HG03159 (cell line): ENCODE data around the gene HEPACAM.

Experiments
- ATAC-seq: cut with Tn5 transposase; IDR thresholded peaks from one replicate; pipeline ENCODE4 v1.9.1; 2021; ENCODE audit warnings: mild to moderate bottlenecking, moderate library complexity; ENCODE audit not compliant: unreplicated experiment

HEPACAM gene

GRCh38 chr11:124900464-124900863 lies 35.4 kb downstream of the HEPACAM start:
- no peak for ATAC-seq

GRCh38 chr11:124899383-124900145 lies 36.3 kb downstream of the HEPACAM start:
- no peak for ATAC-seq

- ATAC-seq = no peak
These were observed 37.1 kb downstream of the HEPACAM start for GRCh38 chr11:124898711-124899110.

DNA sequence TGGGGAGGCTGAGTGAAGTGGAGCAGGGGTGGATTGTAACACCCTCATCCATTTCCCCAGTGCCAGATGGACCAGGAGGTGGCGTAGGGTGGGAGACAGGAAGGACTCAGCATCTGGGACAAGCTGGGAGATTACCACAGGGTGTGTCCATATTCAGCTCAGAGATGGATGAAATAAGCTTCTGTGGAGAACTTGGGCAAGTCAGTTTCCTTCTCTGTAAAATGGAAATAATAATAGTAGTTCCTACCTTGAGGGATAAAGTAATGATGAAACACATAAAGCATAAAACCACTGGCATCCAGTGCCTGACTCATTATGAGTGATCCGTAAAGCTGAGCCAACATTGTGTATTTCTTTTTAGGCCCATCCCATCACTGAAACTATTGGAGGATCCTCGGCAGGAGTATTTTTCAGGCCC lies 37.6 kb downstream of the HEPACAM start:
- ATAC-seq = no peak

DNA sequence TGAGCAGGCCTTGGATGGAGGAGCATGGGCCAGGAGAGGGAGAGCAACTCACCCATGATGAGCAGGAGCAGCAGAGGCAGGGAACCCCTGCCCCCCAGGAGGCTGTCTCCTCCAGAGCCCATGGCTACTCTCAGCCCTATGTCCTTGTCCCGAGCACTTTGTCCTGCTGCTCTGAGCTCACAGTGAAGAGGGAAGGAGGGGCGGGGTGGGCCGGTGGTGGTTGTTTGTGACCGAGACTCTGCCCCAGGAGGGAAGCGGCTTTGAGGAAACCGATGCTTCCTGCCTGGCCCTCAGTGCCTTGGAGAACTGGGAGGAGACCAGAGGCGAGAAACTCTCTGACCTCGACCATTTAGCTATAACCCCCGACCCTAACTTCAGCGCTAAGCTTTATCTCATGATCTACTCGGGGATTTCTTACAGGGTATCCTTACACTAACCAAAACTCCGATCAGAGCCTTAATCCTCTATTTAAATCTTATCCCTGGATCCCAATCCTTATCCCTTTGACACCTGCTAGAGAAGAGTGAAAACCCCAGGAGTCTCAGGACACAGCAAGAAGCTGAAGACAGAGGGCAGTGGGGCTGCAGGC lies 38.1 kb downstream of the HEPACAM start, which contains the start of gene ROBO4:
TSS of gene ROBO4 (minus strand) at position 192 of the 589 bp plus-strand sequence. CDS start at position 122, 70 bp downstream.
- ATAC-seq = no peak

- no peak for ATAC-seq
These were observed 38.9 kb downstream of the HEPACAM start for GRCh38 chr11:124896821-124897391.

DNA sequence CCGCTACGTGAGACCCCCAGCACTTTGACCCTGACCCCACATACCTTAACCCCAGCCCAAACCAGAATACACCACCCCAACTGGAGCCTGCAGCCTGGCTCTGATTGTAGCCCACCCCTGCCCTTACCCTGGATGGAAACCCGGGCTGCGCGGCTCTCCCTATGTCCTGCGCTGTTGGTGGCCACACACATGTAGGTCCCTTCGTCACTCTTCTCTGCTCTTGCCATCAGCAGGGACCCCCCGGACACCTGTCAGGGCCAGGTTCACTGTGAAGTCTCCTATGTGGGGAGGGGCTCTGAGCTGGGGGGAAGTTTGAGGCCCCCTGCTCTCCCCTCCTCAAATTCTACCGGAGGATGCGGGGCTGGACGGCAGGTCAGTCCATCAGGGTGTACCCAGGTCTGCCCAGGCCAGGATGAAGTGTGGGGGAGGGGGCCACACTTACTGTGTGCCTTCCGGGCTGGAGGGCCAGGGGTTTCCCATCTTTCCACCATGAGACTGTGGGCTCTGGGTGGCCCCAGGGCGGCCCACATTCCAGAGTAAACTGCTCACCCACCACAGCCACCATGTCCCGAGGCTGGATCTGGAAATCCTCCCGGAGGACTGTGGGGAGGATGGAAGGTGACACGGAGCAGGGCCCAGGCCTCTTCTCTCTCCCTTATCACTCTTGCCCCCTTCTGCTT lies 39.6 kb downstream of the HEPACAM start:
- no peak for ATAC-seq

DNA sequence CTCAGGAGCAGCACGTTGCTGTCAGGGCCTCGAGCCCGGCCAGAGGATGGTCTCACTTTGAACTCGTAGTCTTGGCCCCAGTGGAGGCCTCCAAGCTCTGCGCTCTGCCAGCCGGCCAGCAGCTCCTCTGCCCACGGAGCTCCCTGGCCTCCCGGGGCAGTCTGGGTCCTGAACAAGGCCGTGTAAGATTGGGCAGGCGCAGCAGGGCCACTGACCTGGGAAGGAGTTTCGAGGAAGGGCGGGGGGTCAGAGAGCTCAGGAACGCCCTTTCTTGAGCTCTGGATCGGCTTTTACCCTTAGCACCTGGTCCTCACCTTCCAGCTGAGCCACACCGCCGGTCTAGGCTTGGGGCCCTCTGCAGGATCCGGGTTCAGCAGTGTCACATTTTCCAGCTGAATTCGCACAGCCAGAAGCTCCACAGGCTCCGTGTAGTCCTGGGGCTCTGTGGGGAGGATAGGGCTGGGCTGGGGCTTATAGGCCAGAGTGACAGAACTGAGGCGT lies 40.3 kb downstream of the HEPACAM start:
- no peak for ATAC-seq

DNA sequence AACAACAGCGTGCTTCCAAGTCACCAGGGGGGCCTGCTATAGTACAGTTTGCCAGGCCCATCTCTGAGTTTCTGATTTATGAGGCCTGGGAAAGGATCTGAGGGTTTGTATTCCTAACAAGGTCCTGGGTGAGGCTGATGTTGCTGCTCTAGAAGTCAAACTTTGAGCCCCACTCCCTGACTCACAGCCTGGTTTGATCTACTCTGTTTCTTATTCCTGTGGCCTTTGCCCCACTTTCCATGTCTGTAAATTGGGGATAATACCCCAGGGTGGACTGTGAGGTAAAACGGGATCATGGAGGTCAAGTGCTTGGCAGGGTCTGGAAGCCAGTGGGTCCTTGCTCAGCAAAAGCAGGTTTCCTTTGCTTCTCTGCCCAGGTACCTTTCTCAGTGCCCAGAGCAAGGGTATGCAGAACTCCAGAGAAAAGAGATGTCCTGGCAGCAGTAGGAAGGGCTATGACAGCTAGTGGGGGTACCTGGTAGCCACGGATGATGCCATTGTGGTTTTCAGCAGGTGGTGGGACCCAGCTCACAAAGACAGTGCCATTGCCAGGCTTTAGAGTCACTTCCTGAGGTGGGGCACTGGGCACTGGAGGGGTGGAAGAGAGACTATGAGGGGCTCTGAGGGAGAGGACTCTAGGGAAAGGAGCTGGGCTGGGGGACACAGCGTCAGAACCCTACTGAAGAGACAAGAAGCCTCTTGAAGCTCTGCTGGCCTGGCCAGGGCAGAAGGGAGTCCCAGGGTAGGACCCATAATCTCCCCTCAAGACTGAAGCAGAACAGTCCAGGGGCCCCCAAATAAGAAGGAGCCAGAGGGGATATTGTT lies 41.0 kb downstream of the HEPACAM start:
- ATAC-seq = no peak

GRCh38 chr11:124893781-124894401 lies 42.0 kb downstream of the HEPACAM start:
- ATAC-seq = no peak

GRCh38 chr11:124892750-124893454 lies 42.9 kb downstream of the HEPACAM start:
- ATAC-seq = no peak

GRCh38 chr11:124892146-124892545 lies 43.7 kb downstream of the HEPACAM start:
- no peak for ATAC-seq

GRCh38 chr11:124891373-124891861 lies 44.4 kb downstream of the HEPACAM start:
- ATAC-seq = no peak

- ATAC-seq = no peak
These were observed 45.0 kb downstream of the HEPACAM start for GRCh38 chr11:124890683-124891372.

GRCh38 chr11:124890151-124890550 lies 45.7 kb downstream of the HEPACAM start:
- ATAC-seq = no peak

GRCh38 chr11:124889191-124890091 lies 46.4 kb downstream of the HEPACAM start:
- no peak for ATAC-seq

DNA sequence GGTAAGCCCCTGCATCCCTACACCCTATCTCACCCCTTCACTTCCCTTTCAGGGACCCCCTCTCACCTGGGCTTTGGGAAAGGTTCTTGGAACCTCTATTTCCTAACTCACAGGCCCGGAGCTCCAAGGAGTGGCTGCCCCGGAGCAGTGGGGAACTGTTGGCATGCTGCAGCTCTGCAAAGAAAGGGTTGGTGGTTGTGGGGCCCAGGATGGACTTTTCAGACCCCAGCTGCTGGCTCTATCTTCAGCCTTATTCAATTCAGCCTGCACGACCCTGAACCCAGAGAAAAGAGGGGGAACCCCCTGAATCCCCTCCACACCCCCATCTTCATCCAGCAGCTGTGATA lies 48.2 kb downstream of the HEPACAM start:
- no peak for ATAC-seq
